GM19043 (cell line): Measurements from ENCODE around the gene FXYD4.
"Not testable (repeated sequence)": the region's sequence is repeated elsewhere in the genome, so short reads cannot be mapped to it uniquely, and the experiment has no call there.

Source experiments
- ATAC-seq: cut with Tn5 transposase; IDR thresholded peaks from one replicate; pipeline ENCODE4 v1.9.1; 2021; ENCODE audit warnings: low read depth; ENCODE audit not compliant: unreplicated experiment

FXYD4 gene

DNA sequence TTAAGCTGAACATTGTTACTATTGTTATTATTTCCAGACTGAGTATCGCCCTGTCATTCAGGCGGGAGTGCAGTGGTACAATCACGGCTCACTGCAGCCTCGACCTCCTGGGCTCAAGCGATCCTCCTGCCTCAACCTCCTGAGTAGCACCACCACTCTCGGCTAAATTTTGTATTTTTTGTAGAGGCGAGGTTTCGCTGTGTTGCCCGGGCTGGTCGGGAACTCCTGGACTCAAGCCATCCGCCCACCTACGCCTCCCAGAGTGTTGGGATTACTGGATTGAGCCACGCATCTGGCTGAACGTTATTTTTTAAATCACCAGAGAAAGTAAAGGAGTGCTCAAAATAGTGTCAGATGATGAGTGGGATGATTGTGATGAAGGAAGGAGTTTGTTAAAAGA is 38.9 kb downstream of the FXYD4 start:
- ATAC-seq: no peak

DNA sequence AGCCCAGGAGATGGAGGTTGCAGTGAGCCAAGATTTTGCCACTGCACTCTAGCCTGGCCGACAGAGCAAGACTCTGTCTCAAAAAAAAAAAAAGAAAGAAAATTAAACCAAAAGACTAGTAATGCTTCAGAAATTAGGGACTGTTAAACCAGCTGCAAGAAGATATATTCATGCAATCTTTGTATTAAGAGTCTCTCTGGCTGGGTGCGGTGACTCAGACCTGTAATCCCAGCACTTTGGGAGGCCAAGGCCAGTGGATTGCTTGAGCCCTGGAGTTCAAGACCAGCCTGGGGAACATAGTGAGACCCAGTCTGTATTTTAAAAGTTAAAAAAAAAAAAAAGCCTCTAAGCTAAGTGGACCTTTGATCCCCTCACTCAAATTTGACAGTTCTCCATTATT is 40.1 kb downstream of the FXYD4 start:
- no peak for ATAC-seq

DNA sequence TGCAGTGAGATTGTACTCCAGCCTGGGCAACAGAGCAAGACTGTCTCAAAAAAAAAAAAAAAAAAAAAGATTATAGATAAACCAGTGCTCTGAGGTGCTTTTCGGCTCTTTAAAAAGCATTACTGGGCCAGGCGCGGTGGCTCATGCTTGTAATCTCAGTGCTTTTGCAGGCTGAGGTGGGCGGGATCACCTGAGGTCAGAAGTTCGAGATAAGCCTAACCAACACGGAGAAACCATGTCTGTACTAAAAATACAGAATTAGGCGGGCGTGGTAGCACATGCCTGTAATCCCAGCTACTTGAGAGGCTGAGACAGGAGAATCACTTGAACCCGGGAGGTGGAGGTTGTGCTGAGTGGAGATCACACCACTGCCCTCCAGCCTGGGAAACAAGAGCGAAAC is 44.1 kb downstream of the FXYD4 start:
- no peak for ATAC-seq

DNA sequence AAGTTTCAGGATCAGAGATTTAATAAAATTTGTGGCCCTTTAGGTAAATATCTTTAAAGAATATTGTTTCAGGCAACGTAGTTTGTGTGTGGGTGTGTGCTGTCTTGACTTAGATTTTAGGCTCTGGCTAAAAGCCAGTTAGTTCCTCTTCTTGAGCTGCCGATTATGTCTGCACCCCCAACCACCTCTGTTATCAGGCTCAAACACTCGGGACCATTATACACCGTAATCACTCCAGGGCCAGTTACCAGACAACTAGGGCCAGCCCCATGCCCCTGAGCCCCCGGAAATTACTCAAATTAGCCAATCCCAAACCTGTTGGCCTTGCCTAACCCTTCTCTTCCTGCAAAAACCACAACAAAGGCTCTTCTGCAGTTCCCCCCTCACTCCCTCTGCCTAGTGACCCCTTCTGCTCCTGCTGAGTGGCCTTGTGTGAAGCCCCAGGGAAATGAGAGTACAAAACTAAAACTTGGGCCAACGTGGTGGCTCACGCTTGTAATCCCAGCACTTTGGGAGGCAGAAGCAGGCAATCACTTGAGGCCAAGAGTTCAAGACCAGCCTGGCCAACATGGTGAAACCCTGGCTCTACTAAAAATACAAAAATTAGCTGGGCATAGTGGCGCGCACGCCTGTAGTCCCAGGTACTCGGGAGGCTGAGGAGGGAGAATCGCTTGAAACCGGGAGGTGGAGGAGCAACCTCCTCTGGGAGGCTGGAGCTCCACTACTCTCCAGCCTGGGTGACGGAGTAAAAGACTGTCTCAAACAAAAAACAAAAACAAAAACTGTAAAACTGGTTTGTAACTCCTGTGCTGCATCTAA is 46.7 kb downstream of the FXYD4 start:
- peak; percentile 42 for ATAC-seq

DNA sequence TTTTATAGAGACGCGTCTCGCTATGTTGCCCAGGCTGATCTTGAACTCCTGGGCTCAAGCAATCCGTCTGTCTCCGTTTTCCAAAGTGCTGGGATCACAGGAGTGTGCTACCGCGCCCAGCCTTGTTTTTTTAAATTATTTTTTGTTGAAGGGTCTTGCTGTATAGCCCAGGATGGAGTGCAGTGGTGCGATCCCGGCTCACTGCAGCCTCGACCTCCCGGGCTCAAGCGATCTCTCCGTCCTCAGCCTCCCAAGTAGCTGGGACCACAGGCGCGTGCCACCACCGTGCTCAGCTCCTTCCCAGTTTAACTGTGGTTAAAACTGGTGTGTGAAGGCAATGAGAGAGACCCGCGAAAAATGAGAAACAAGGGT is 48.5 kb downstream of the FXYD4 start:
- ATAC-seq: no peak

DNA sequence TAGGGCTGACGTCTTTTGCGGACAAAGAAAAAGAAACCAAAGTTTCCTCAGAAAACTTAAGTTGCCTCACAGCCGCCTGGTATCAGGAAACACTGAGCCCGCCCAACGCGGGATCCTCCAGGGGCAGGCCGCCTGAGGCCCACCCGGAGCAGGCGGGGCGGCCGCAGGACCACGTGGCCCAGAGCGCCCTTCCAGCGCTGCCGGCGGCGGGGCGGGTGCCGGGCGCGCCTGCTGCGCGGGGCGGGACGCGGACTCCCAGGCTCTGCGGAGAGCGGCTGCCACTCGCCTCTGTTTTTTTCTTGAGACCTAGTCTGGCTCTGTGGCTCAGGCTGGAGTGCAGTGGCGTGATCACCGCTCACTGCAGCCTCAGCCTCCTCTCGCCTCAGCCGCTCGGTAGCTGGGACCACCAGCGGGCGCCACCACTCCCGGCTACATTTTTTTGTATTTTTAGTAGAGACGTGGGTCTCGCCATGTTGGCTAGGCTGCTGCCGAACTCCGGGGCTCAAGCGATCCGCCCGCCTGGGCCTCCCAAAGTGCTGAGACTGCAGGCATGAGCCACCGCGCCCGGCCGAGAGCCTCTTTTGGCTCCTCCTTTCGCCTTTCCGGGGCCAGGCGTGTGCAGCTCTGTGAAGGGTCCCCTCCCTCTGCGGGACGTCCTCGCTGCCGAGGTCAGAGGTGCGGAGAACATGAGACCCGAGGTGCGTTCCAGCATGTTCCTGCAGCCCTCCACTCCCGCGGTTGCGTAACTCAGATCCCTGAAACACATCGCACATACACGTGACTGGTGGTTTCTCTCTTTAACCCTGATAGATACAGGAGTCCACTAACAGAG is 49.1 kb downstream of the FXYD4 start:
- peak; percentile 66 for ATAC-seq

DNA sequence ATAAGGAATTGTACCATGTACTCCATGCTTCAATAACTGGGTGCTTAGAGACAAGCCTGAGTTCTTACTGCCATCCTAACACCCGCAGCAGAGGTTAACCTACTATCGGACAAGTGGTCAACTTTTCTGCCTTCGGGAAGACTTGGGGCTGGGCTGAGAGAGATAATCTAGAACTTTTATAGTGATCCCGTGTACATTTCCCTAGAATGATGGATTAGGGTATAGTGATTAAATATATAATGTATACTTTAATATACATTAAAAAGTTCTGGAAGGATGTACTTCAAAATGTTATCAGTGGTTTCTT is 49.7 kb downstream of the FXYD4 start:
- ATAC-seq: peak; percentile 3

DNA sequence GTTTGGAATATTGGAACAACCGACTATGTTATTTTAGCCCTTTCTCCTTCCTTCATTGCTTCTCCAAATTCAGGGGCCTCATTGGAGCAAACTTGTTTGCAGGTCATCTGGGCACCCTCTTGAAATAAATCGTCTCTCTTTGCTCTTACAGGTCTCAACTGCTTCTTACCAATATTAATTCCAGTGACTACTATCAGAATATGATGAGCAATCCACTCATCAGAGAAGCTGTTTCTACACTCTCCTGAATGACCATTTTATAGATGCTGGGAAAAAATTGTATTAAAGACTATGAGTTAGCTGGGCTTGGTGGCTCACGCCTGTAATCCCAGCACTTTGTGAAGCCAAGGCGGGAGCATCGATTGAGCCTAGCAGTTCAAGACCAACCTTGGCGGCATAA is 50.1 kb downstream of the FXYD4 start:
- no peak for ATAC-seq

DNA sequence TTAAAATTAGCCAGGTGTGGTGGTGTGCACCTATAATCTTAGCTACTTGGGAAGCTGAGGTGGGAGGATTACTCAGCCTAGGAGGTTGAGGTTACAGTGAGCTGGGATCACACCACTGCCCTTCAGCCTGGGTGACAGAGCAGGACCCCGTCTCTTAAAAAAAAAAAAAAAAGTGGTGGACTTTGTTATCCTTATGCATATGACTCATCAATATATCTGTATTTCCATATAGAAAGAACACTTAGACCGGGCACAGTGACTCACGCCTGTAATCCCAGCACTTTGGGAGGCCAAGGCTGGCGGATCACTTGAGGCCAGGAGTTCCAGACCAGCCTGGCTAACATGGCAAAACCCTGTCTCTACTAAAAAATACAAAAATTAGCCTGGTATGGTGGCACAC is 50.5 kb downstream of the FXYD4 start:
- not testable (repeated sequence) for ATAC-seq

DNA sequence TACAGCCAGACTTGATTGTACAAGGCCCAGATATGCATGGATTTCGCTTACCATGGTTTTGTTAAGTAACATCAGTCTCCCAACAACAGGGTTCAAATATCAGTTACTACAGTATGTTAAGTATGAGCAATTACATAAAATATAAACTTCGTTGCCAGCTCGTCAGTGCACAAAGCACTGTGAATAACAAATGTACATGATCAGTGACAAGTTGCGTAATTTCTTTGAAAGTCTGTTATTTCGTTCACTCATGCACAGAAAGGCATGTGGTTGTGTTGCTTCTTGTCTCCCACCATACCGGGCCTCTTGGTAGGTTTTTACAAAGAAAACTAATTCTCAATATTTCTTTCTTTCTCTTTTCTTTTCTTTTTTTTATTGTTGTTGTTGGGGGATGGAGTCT is 53.0 kb downstream of the FXYD4 start:
- ATAC-seq: no peak
